ENCODE measurements around the gene ARHGAP22. TPM values are rescaled to one million over a fixed set of nuclear protein-coding genes. Genes with fewer than 3 reads are reported as not detected.

Gene ARHGAP22
- total RNA-seq, 1 experiment from 2014 or later, result 9.9 TPM

DNA sequence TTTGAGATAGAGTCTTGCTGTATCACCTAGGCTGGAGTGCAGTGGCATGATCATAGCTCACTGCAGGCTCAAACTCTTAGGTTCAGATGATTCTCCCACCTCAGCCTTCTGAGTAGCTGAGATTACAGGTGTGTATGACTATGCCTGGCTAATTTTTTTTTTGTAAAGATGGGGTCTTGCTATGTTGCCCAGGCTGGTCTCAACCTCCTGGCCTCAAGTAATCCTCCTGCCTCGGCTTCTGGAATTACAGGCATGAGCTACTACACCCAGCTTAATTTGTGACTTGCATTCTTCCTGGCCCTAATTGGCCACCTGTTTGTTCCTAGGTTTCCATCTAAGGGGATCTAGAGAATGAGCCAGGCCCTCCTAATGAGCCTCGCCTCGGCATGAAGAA lies 9.3 kb downstream of the ARHGAP22 start:
- ATAC-seq (no peak), DNase-seq (ENCODE audit: low read depth, low spot score) (no peak)
- no peaks in the 10 kb centered on the region for H3K27me3 ChIP-seq (ENCODE audit: insufficient read depth, low read length)
- no peaks in the 10 kb centered on the region for H3K9me2 ChIP-seq (ENCODE audit: insufficient read depth)
- H4K20me1 ChIP-seq (ENCODE audit: insufficient read depth), result no peaks in the 10 kb centered on the region
- H3K4me2 ChIP-seq (ENCODE audit: low read length), result no peak overlapping the region
- POLR2A ChIA-PET, result no interaction called here
- no peaks in the 10 kb centered on the region for H3K79me2 ChIP-seq (ENCODE audit: insufficient read depth, low read length)
- H3K4me1 ChIP-seq (ENCODE audit: control insufficient read depth in 1 of 2, insufficient read depth in 2 of 2, low read length in 2 of 2), result no peaks in the 10 kb centered on the region
- TF ChIP-seq CEBPB (IDR thresholded peaks at IDR 0.05; ENCODE audit: low read depth) (no peak), ZFX (IDR thresholded peaks at IDR 0.05) (no peak), RAD21 (IDR thresholded peaks at IDR 0.05; ENCODE audit: low read depth) (no peak), EZH2phosphoT487 (IDR thresholded peaks at IDR 0.05; ENCODE audit: borderline replicate concordance) (no peak), SRF (IDR thresholded peaks at IDR 0.05; ENCODE audit: low read depth) (no peak), SP1 (IDR thresholded peaks at IDR 0.05; ENCODE audit: low read depth) (no peak), CBX3 (IDR thresholded peaks at IDR 0.05; ENCODE audit: low read depth) (no peak), FOSL1 (IDR thresholded peaks at IDR 0.05; ENCODE audit: low read depth) (no peak), POLR2A (IDR thresholded peaks at IDR 0.05; ENCODE audit: borderline replicate concordance, extremely low read depth, insufficient read depth, insufficient read length) (no peak), ELF1 (IDR thresholded peaks at IDR 0.05; ENCODE audit: borderline replicate concordance, low read depth) (no peak), TCF7L2 (IDR thresholded peaks at IDR 0.05; ENCODE audit: borderline replicate concordance, extremely low read depth, insufficient read depth, insufficient read length) (no peak), EZH2 (IDR thresholded peaks at IDR 0.05) (no peak), YY1 (IDR thresholded peaks at IDR 0.05; ENCODE audit: extremely low read depth, insufficient replicate concordance, low read depth, low read length) (no peak), ZNF274 (IDR thresholded peaks at IDR 0.05; ENCODE audit: low read depth, low read length) (no peak)
- TF ChIP-seq, protein P1, sequence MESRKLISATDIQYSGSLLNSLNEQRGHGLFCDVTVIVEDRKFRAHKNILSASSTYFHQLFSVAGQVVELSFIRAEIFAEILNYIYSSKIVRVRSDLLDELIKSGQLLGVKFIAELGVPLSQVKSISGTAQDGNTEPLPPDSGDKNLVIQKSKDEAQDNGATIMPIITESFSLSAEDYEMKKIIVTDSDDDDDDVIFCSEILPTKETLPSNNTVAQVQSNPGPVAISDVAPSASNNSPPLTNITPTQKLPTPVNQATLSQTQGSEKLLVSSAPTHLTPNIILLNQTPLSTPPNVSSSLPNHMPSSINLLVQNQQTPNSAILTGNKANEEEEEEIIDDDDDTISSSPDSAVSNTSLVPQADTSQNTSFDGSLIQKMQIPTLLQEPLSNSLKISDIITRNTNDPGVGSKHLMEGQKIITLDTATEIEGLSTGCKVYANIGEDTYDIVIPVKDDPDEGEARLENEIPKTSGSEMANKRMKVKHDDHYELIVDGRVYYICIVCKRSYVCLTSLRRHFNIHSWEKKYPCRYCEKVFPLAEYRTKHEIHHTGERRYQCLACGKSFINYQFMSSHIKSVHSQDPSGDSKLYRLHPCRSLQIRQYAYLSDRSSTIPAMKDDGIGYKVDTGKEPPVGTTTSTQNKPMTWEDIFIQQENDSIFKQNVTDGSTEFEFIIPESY (IDR thresholded peaks at IDR 0.05; ENCODE audit: extremely low read depth, insufficient replicate concordance, low read length), result no peak
- TF ChIP-seq, protein P2, sequence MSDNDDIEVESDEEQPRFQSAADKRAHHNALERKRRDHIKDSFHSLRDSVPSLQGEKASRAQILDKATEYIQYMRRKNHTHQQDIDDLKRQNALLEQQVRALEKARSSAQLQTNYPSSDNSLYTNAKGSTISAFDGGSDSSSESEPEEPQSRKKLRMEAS (IDR thresholded peaks at IDR 0.05), result no peak
- TF ChIP-seq, protein P3, sequence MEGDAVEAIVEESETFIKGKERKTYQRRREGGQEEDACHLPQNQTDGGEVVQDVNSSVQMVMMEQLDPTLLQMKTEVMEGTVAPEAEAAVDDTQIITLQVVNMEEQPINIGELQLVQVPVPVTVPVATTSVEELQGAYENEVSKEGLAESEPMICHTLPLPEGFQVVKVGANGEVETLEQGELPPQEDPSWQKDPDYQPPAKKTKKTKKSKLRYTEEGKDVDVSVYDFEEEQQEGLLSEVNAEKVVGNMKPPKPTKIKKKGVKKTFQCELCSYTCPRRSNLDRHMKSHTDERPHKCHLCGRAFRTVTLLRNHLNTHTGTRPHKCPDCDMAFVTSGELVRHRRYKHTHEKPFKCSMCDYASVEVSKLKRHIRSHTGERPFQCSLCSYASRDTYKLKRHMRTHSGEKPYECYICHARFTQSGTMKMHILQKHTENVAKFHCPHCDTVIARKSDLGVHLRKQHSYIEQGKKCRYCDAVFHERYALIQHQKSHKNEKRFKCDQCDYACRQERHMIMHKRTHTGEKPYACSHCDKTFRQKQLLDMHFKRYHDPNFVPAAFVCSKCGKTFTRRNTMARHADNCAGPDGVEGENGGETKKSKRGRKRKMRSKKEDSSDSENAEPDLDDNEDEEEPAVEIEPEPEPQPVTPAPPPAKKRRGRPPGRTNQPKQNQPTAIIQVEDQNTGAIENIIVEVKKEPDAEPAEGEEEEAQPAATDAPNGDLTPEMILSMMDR (IDR thresholded peaks at IDR 0.05 in 2 of 3, conservative IDR thresholded peaks at IDR 0.05 in 1 of 3; ENCODE audit: borderline replicate concordance in 1 of 3, insufficient read depth in 1 of 3, low read depth in 2 of 3, low read length in 2 of 3), result no peak
- CTCF ChIA-PET, result interaction anchor here (1.4 kb wide), 1 partner anchor 12 kb away, joined by 6 read pairs; no protein-coding TSS in a partner anchor
- no peak overlapping the region for H3K9ac ChIP-seq (ENCODE audit: low read length)
- BruUV-seq (replicated peaks), result no TSS peak
- RAD21 ChIA-PET (ENCODE audit: low non-redundant PET in 1 of 2, low total read pairs in 2 of 2, uncharacterized antibody in 2 of 2, unreplicated experiment in 2 of 2), result no interaction called here
- H3K27ac ChIP-seq (ENCODE audit: low read depth, low read length), result no peak overlapping the region
- H3K4me3 ChIP-seq (replicated peaks in 1 of 2; ENCODE audit: low read depth in 1 of 2, low read length in 2 of 2), result no peak overlapping the region
- no peaks in the 10 kb centered on the region for H3K9me3 ChIP-seq (ENCODE audit: control insufficient read depth in 1 of 2, insufficient read depth in 1 of 2, low read depth in 1 of 2, low read length in 2 of 2)
- no peaks in the 10 kb centered on the region for H3K36me3 ChIP-seq (ENCODE audit: control insufficient read depth in 1 of 2, insufficient read depth in 2 of 2, low read length in 2 of 2)
- intact Hi-C loops (cut with micrococcal nuclease), result no loop called here
- no peak overlapping the region for H2AFZ ChIP-seq (ENCODE audit: low read depth, low read length, poor library complexity, severe bottlenecking)

Measured in HCT116 (cell line).